GM18499 (cell line): ENCODE results near the gene TYW3.
"Not testable (repeated sequence)": the region's sequence is repeated elsewhere in the genome, so short reads cannot be mapped to it uniquely, and the experiment has no call there.

Source experiments
- ATAC-seq: cut with Tn5 transposase; IDR thresholded peaks from one replicate; pipeline ENCODE4 v1.9.1; 2021; ENCODE audit warnings: moderate number of reproducible peaks; ENCODE audit not compliant: insufficient read depth, unreplicated experiment

TYW3 gene

DNA sequence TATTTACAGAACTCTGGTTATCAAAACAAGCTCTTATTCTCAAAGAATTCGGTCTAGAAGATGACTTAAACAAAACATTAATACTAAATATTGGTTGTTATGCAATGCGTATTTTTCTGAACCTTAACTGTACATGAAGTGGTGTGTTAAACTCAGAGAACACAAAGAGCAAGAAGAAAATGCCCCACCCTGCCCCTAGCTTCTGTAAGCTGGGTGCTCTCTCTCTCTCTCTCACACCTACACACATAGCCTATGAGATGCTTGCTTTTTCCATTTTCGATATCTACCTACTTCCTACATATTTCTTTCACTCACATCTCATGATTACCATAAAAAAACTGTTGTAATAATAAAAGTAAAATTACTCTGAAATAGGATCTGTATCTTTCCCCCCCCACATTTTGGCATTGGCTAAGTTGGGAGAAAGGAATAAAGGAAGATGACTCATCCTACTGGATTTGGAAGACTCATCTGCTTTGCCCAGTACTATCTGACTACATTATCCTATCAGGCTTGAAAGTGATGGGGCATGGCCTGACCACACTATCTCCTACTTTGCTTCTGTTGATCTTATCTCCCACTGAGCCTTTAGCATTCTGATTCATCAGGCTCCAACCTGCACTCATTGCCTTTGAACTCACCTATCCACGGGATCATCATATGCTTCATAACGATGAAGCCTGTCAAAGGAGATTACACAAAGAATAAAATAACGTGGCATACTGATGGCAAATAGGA lies 3.0 kb upstream of the TYW3 start:
- no peak for ATAC-seq

DNA sequence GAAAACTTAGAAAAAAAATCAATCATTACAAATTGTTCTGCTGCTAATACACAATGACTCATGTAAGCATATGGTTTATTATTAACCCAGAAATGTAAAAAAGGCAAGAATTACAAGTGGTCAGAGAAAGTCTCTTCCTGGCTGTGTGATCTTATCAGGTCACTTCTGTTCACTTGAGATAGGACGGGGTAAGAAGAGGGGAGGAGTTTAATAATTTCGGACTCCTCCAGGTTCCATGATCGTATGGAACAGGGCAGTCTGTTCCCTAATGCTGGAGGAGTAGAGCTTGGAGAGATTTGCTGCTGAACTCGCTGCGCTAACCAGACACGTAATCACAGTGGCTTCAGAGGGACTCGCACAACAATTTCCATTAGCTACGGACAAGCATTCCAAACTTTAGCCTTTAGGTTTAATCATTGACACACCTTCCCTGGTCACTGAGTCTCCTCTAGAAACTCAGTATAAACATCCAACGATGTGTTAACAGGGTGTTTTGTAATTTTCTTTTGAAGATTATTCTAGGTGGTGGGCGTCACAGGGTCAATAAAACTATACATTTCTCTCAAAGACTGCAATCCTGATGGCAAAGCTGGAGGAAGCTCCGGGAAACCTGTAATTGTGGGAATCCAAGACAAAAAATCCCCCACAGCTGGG lies 1.4 kb upstream of the TYW3 start:
- no peak for ATAC-seq

DNA sequence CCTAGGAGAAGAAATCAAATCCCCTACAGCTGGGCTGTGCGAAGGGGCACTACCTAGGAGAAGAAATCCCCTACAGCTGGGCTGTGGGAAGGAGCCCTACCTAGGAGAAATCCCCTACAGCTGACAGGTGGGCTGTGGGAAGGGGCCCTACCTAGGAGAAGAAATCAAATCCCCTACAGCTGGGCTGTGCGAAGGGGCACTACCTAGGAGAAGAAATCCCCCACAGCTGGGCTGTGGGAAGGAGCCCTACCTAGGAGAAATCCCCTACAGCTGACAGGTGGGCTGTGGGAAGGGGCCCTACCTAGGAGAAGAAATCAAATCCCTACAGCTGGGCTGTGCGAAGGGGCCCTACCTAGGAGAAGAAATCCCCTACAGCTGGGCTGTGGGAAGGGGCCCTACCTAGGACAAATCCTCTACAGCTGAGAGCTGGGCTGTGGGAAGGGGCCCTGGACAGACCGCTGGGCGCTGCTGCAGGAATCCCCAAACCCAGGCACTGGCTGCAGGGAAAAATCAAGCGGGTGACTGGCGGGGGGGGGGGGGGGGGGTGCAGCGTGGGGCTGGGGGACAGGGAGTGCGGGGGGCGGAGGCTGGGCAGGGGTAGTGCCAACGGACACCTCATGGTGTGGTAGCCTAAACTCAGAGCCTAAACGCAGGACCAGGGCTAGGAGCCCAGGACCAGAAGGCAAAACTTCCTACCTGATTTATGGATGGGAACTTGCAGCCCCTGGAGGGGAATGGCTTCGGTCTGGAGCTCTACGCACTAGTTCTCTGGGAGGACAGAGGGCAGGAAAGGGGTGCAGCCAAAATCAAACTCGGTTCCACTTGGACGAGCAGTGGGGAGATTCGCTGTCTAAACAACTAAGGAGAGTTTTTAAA lies 643 bp upstream of the TYW3 start:
- ATAC-seq, result peak; percentile 1

DNA sequence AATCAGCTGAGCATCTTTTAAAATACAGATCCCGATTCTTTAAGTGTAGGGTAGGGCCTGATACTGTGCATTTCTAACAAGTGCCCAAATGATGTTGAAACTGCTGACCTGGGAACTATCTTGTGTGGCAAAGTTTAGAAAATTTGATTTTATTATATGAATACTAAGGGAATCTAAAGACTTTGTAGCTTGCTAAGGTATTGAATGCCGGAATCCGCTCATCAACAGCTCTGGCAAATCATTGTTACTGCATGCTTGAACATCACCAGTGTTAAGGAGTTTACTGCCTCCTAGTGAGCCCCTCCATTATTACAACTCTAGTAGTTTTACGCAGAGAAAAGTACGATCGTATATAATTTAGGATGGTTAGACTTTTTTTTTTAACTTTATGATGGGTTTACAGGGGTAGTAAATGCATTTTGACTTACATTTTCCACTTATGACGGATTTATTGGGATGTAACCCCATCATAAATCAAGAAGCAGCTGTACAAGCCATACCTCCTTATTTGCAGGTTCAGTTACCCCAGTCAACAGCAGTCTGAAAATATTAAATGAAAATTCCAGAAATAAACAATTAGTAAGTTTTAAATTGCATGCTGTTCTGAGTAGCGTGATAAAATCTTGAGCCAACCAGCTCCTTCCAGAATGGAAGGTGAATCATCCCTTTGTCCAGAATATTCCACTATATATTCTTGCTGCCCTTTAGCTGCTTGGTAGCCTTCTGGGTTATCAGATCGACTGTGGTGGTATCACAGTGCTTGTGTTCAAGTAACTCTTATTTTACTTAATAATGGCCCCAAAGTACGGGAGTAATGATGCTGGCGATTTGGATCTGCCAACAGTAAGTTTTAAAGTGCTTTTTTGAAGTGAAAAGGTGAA lies 892 bp downstream of the TYW3 start:
- peak; percentile 34 for ATAC-seq

DNA sequence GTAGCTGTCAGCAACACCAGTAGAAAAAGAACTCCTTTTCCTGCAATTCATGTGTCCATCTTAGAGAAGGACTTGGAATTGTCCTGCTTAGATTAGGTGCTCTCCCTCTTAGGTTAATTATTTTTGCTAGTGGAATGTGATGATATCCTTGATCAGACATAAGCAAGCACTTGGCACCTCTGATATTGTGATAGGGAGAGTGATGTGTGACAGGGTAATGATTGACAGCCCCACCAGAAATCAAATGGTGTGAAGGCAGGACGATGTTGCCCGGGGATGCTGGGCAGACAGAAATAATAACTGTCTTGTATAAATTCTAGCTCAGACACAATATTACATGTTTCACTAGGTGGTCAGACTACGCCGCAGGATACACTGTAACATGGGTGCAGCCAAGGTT lies 4.4 kb downstream of the TYW3 start:
- ATAC-seq, result no peak

DNA sequence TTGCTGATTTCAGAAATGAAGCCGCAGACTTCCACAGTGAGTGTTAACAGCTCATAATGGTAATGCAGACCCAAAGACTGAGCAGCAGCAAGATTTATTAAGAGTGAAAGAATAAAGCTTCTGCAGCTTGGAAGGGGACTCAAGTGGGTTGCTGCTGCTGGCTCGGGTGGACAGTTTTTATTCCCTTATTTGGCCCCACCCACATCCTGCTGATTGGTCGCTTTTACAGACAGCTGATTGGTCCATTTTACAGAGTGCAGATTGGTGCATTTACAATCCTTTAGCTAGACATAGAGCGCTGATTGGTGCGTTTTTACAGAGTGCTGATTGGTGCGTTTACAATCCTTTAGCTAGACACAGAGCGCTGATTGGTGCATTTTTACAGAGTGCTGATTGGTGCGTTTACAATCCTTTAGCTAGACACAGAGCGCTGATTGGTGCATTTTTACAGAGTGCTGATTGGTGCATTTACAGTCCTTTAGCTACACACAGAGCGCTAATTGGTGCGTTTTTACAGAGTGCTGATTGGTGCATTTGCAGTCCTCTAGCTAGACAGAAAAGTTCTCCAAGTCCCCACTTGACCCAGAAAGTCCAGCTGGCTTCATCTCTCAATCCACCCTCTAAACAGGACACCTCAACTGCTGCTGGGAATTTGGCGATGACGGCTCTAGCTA lies 7.5 kb downstream of the TYW3 start:
- not testable (repeated sequence) for ATAC-seq

DNA sequence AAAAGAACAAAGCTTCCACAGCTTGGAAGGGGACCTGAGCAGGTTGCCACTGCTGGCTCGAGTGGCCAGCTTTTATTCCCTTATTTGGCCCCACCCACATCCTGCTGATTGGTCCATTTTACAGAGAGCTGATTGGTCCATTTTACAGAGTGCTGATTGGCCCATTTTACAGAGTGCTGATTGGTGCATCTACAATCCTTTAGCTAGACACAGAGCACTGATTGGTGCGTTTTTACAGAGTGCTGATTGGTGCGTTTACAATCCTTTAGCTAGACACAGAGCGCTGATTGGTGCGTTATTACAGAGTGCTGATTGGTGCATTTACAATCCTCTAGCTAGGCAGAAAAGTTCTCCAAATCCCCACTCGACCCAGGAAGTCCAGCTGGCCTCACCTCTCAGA lies 12.3 kb downstream of the TYW3 start:
- not testable (repeated sequence) for ATAC-seq

DNA sequence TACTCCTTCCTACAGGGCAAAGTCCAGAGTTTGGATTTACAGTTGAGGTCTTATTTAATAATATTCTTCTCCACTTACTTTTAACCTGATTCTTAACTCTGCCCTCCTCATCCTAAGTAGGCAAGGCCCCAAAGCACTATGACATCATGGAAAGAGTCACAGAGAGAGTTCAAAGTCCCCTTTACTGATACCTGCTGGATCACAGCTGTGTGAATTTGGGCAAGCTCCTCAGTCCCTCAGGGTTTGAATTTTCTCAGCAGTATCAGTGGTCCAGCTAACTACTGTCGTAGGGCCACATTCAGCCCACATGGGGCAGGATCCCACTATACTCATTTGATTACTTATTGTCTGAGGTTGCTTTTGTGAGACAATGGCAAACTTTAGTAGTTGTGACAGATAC lies 16.0 kb downstream of the TYW3 start:
- ATAC-seq, result no peak

DNA sequence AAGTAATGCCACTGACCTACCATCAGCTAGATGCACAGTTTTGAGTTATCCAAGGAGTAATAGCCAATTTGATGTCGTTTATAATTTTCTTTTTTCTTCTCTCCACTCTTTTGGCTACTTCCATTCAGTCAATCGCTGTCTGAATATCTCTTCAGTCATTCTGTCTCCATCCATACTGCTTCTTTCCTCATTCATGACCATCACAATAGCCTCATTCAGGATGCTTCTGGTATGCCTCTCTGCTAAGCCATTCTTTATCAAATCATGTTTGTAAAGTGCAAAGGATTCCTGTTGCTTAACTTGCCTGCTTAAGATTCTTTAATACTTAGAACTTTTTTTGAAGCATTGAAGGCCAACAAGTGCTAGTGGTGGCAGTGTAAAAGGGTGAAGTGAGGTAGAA lies 20.2 kb downstream of the TYW3 start:
- no peak for ATAC-seq

DNA sequence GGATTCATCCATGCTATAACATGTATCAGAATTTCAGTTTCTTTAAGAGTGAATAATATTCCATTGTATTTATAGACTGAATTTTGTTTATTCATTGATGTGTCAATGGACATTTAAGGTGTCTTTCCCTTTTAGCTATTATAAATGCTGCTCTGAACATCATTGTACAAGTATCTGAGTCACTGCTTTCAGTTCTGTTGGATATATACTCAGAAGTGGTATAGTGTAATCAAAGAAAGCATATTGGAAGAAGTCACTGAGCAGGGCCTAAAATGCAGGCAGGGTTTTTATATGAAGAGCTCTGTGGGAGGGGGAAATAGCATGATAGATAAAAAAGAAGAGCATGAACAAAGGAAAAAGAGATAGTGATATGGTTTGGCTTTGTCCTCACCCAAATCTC lies 22.5 kb downstream of the TYW3 start:
- ATAC-seq, result no peak

DNA sequence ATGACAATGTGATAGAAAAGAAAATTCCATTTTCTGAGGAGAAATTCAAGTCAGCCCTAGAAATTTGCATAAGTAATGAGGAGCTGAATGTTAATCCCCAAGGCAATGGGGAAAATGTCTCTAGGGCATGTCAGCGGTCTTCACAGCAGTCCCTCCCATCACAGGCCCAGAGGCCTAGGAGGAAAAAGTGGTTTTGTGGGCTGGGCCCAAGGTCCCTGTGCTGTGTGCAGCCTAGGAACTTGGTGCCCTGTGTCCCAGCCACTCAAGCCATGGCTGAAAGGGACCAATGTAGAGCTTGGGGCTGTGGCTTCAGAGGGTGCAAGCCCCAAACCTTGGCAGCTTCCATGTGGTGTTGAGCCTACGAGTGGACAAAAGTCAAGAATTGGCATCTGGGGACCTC lies 23.7 kb downstream of the TYW3 start:
- not testable (repeated sequence) for ATAC-seq

DNA sequence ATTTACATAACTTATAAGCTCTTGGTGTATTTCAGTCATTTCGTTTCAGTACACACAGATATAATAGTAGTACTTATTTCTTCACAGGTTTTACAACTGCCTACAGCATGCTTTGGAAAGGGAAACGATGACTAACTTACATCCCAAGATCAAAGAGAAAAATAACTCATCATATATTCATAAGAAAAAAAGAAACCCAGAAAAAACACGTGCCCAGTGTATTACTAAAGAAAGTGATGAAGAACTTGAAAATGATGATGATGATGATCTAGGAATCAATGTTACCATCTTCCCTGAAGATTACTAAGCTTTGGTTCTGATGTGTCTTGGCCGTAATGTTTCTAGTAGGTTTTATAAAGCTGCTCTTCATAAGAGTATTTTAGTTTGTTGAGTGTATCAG lies 30.9 kb downstream of the TYW3 start:
- no peak for ATAC-seq

DNA sequence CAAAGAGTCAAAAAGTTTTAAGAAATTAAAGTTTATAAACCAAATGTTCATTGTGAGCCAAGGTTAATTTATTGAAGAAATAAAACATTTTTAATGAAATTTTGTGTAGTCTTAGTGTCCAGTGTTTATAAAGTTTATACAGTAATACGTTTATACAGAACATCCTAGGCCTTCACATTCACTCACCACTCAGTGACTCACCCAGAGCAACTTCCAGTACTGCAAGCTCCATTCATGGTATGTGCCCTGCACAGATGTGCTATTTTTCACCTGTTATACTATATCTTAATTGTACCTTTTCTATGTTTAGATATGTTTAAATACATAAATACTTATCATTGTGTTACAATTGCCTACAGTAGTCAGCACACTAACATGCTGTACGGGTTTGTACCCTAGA lies 33.6 kb downstream of the TYW3 start:
- ATAC-seq, result no peak

DNA sequence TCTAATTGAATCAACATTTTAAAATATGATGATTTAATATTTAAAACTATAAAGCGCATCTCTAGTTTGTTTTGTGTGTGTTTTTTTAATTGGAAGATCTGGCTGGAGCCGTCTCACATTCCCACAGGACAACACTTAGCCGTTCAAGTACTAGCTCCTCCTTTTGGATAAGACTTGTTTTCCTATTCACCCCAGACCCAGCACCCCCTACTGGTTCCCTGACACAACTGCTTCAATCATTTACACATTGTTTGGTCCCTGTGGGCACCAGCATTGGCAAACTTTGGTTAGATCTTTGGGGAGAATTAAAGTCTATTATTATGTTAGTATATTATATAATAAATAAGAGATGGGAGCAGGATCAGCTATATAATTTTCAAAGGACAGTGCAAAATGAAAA lies 34.5 kb downstream of the TYW3 start:
- ATAC-seq, result no peak

DNA sequence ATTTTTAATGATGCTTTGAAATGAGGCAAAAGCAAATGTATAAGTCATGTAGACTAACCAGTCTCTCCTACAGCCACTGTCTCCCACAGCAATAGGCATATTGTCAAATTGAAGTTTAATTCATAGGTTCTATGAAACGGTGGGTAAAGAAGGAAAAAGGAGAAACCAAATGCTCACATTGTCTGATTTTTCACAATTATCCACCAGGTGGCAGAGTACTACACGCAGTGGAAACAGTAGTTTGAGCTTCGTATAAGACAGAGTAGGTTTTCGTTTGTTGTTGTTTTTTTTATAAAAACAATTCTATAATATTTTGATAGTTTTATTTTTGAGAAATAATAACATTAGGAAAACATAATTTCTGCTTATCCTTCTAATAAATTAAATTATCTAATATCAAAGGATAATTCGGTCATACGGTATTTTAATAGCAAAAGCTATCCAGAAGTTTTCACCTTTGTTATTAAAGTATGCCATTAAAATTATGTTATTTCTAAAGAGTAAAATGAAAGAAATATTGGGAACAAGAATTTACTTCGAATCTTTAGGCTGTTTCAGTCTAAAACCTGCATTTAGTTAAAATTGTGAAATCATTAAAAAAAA lies 39.1 kb downstream of the TYW3 start:
- peak; percentile 59 for ATAC-seq

DNA sequence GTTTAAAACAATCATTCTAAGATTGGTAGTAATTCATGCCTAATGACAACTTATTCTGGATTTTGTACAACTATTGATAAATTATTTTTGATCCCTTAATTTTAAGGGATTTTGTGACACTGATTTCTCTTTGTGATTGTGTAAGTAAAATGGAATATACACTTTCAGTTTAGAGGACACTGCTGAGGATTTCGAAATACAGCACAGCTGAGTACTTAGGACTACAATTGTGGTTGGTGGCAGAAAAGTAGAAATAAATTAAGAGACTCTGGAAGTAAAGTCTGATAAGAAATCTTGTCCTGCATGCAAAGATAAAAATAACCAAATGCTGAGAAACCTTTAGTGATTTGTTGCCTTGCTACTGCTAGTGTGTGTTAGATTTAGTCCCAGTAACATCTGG lies 40.0 kb downstream of the TYW3 start:
- no peak for ATAC-seq

DNA sequence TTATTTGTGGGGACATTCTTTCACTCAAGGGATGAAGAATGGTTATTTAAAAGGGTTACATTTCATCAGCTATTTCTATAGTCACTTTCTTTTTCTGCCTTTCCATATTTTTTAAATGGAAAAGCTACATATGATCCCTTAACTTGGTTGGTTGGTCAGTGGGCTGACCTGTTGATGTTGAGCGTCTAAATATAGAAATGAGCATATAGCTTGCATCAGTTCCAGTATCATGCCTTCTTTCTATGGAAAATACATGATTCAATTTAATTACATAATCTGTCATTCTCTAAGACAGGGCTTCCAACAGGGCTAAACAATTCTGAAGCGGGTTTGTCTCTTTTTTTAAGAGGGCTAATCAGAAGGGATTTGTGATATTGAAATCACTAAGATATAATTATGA lies 40.6 kb downstream of the TYW3 start:
- ATAC-seq, result no peak

DNA sequence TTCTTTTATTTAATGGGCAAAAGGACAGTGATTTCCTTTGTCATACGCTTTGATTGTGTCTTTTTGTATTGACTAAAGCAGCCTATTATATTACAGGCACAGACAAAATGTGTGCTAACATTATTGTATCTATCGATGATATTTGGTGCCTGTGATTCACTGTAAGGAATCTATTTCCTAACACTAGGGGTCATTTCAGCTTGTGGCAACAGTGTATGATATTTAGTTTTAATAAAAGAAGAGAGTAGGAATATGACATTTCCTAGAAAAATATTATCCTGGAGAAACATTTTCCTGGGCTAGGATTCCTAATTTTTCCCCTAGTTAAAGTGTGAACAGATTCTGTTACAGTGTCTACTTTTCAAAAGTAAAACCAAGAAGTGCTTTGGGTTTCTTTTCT lies 42.8 kb downstream of the TYW3 start:
- no peak for ATAC-seq

DNA sequence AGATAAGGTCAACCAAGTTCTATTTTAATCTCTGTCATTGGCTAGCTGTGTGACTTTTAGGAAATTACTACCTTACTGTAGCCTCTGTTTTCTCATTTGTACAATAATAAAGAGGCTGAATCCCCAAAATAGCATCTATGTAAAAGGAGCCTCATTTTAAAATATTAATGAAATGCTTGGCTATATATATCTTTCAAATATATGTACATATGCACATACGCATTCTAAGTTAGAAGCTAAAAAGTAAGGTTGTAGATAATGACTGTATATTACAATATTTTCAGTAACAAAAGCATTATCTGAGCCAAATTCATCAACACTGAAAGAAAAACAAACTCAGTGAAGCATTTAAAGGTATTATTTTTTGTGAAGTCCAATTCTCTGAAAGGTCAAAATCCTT lies 44.6 kb downstream of the TYW3 start:
- ATAC-seq, result no peak
